ENCODE measurements around the gene NCAM1. TPM values are rescaled to one million over a fixed set of nuclear protein-coding genes. Genes with fewer than 3 reads are reported as not detected.

Gene NCAM1
- total RNA-seq (2022; extraction: Qiagen RNA extraction) = not detected in 5 replicates

DNA sequence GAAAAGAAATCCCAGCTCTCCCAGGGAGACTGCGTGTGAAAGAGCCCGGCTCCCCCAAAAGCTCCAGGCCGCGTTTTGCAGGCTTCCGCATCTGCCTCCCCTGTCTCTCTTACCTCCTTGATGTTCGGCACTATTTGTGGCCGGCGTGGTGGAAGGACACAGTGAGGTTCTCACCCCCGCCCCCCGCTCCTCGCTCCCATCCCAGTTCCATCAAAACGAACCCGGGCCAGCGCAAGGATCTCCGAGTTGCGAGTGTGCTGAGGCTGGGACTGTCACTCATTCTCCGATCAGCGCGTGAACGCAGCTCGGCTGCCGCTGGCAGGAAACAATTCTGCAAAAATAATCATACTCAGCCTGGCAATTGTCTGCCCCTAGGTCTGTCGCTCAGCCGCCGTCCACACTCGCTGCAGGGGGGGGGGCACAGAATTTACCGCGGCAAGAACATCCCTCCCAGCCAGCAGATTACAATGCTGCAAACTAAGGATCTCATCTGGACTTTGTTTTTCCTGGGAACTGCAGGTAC is at the start of gene NCAM1:
TSS of gene NCAM1 (plus strand) at position 275 of the 523 bp plus-strand sequence.

DNA sequence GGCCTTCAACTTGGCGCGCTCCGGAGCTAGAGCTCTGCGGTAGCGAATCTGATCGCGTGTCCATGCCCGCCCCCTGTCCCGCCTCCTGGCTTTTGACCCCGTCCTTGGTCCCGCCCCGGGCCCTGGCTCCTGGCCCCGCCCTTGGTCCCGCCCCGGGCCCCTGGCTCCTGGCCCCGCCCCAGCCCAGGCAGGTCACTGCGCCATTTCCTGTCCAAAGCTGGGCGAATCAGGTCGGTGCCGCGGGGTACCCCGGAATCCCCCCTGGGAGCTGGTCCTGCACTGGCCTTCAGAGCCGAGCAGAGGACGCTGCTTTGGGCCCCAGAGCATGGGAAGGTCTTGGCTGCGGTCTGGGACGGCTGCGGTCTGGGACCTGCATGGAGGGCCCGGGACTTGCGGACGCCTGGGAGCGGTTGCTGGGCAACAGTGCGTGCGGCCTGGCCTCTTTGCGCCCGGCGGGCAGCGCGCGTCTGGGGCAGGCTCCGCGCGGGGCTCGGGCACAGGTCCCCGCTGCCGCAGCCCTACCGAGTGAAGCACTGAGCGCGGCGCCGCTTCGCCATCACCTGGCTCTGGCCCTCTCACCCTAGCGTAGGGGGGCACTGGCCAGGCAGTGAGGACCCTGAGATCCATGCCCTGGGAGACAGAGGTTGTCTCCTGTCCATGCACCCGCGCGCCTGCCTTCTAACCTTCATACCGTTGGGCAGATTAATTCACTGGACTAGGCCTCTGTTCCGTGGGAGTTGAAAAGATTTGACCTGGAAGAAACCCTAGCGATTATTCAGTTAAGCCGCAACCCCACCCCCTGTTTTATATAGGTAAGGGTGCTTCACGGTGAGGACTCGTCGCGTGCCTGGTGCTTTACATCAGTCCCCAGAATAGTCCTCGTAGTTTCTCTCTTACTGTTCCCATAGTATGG is 353.4 kb downstream of the NCAM1 start, which contains the start of gene TTC12:
TSS of gene TTC12 (plus strand) at position 195 of the 913 bp plus-strand sequence. CDS start 1,675 bp downstream, outside the sequence.

Measured in A549 treated with CORT108297 at 1 μM for 4 hours (cell line).